Esophagus squamous epithelium (tissue), 4 donors: ENCODE measurements around the gene PRKAB1.

Experiments
- POLR2A ChIP-seq, 4 donors: fragments of 450-650 bp; IDR thresholded peaks; one replicate each; pipeline ENCODE4 v1.6.1; 2017; ENCODE audit warnings: antibody characterized with exemption in 4 of 4, mild to moderate bottlenecking in 4 of 4, moderate library complexity in 3 of 4
- TF ChIP-seq, protein P1 (sequence below), 6 experiments: fragments of 450-650 bp in 4 of 6; fragments of 200-600 bp in 2 of 6; sonication (generic) in 2 of 6; IDR thresholded peaks; one replicate each; pipeline ENCODE4 v1.5.1; 2016 to 2019; ENCODE audit warnings: antibody characterized with exemption in 6 of 6, mild to moderate bottlenecking in 4 of 6, moderate library complexity in 4 of 6

- TF ChIP-seq, protein P1, sequence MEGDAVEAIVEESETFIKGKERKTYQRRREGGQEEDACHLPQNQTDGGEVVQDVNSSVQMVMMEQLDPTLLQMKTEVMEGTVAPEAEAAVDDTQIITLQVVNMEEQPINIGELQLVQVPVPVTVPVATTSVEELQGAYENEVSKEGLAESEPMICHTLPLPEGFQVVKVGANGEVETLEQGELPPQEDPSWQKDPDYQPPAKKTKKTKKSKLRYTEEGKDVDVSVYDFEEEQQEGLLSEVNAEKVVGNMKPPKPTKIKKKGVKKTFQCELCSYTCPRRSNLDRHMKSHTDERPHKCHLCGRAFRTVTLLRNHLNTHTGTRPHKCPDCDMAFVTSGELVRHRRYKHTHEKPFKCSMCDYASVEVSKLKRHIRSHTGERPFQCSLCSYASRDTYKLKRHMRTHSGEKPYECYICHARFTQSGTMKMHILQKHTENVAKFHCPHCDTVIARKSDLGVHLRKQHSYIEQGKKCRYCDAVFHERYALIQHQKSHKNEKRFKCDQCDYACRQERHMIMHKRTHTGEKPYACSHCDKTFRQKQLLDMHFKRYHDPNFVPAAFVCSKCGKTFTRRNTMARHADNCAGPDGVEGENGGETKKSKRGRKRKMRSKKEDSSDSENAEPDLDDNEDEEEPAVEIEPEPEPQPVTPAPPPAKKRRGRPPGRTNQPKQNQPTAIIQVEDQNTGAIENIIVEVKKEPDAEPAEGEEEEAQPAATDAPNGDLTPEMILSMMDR (IDR thresholded peaks at IDR 0.05): no peak
- no peak for TF ChIP-seq POLR2A (IDR thresholded peaks at IDR 0.05)
These were observed 3.3 kb upstream of the PRKAB1 start for GRCh38 chr12:119664642-119665041.
